Measurements from ENCODE around the gene BCO1.

BCO1 gene

DNA sequence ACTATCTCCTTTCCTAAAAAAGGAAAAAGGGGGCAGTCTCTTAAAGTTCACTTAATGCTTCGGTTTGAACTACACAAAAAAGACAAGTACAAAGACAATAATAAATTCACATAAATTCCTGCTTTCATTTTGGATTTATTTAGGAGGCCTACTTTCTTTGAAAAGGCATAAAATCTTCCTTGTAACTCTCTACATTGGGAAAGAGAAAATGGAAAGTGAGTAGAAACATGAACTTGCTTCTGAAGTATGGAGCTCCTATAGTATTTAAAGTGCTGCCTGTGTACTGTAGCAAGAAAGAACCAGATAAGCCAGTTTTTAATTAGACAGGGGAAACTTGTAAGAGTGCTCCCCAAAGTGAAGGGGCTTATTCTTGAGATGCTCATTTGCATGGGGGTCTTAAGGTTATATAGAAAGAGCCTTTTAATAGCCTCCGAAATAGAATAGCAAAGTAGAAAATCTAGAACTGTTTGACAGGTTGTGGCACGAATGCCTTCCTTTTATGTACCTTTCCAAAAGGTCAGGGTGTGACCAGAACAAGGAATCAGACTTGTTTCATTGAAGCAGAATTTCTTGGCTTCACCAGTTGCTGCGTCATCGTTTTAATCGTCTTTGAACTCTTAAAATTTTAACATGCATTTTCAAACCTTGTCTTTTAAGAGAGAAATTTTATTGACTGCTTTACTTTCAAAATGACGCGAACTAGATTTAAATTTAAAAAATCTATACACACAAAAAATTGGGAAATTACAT is 89.1 kb downstream of the BCO1 start:
- no peak overlapping the region for H3K14ac ChIP-seq (ENCODE audit: low read length)
- no peak overlapping the region for H2AK5ac ChIP-seq (ENCODE audit: low read depth, low read length)
- no peak overlapping the region for H2BK5ac ChIP-seq (ENCODE audit: low read length)
- no peak overlapping the region for H2AFZ ChIP-seq (ENCODE audit: low read length)
- H3K27me3 ChIP-seq (ENCODE audit: control insufficient read depth in 3 of 3, insufficient read depth in 3 of 3, low read depth in 1 of 3, low read length in 3 of 3): no peaks in the 10 kb centered on the region
- no peak overlapping the region for H3K4ac ChIP-seq (ENCODE audit: low read length)
- no peak overlapping the region for H4K91ac ChIP-seq (ENCODE audit: low read depth, low read length, poor library complexity)
- H2BK120ac ChIP-seq (ENCODE audit: low read depth, low read length): no peak overlapping the region
- WGBS, 2 donors (ENCODE audit: extremely low coverage in 2 of 2, insufficient read length in 2 of 2, insufficient replicate concordance in 1 of 2): no CpG with 5 or more reads among the region's 8 CpGs
- no peak for DNase-seq (ENCODE audit: low spot score)
- peaks cover 3% of the 10 kb centered on the region for H3K79me1 ChIP-seq (ENCODE audit: low read depth, low read length)
- no peak overlapping the region for H3K27ac ChIP-seq (replicated peaks; ENCODE audit: low read length)
- H3K36me3 ChIP-seq (replicated peaks in 1 of 2; ENCODE audit: control insufficient read depth in 2 of 2, insufficient read depth in 2 of 2, low read length in 2 of 2): peaks cover 0 to 6% of the 10 kb centered on the region in 2 donors
- H3K18ac ChIP-seq (ENCODE audit: low read length): no peak overlapping the region
- H3K9me3 ChIP-seq (replicated peaks in 1 of 2; ENCODE audit: control insufficient read depth in 2 of 2, insufficient read depth in 1 of 2, low read depth in 1 of 2, low read length in 2 of 2): peaks cover 0 to 3% of the 10 kb centered on the region in 2 donors
- H2BK12ac ChIP-seq (ENCODE audit: low read length): no peak overlapping the region
- H3K9ac ChIP-seq (ENCODE audit: low read depth, low read length, poor library complexity): no peak overlapping the region
- H3K4me1 ChIP-seq (ENCODE audit: control insufficient read depth in 2 of 2, insufficient read depth in 1 of 2, low read depth in 1 of 2, low read length in 2 of 2): peaks cover 2 to 7% of the 10 kb centered on the region in 2 donors
- H4K8ac ChIP-seq (ENCODE audit: low read depth, low read length): no peak overlapping the region
- H2BK15ac ChIP-seq (ENCODE audit: low read length): no peak overlapping the region
- H3K4me2 ChIP-seq (ENCODE audit: insufficient read depth, low read length, poor library complexity, severe bottlenecking): no peak overlapping the region
- no peak overlapping the region for H3K23ac ChIP-seq (ENCODE audit: low read depth, low read length, poor library complexity)
- H3K4me3 ChIP-seq (ENCODE audit: low read length in 2 of 2): no peak overlapping the region

DNA sequence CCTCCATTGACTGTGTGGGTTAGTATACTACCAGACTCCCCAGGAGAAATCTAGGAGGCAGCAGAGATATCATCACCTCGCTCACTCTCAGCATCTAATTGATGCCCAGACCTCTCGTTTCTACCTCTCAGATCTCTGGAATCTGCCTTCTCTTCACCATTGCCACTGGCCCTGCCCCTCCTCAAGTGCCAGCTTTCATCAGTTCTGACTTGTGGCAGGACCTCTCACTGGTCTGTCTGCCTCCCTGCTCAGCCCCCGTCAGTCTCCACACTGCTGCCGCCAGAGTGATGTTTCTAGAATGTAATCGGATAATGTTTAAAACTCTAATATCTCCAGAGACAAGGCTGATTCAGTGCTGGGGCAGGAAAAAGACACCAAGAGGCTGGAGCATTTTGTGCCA is 91.5 kb downstream of the BCO1 start:
- H2BK15ac ChIP-seq (ENCODE audit: low read length): no peak overlapping the region
- no peak for DNase-seq (ENCODE audit: low spot score)
- no peak overlapping the region for H3K14ac ChIP-seq (ENCODE audit: low read length)
- H2AK5ac ChIP-seq (ENCODE audit: low read depth, low read length): no peak overlapping the region
- no peak overlapping the region for H4K8ac ChIP-seq (ENCODE audit: low read depth, low read length)
- H3K18ac ChIP-seq (ENCODE audit: low read length): no peak overlapping the region
- no peak overlapping the region for H3K9ac ChIP-seq (ENCODE audit: low read depth, low read length, poor library complexity)
- H3K23ac ChIP-seq (ENCODE audit: low read depth, low read length, poor library complexity): no peak overlapping the region
- no peak overlapping the region for H3K4me2 ChIP-seq (ENCODE audit: insufficient read depth, low read length, poor library complexity, severe bottlenecking)
- no peak overlapping the region for H3K4ac ChIP-seq (ENCODE audit: low read length)
- H3K27me3 ChIP-seq (ENCODE audit: control insufficient read depth in 3 of 3, insufficient read depth in 3 of 3, low read depth in 1 of 3, low read length in 3 of 3): no peaks in the 10 kb centered on the region
- no peak overlapping the region for H4K91ac ChIP-seq (ENCODE audit: low read depth, low read length, poor library complexity)
- no CpG with 5 or more reads among the region's 5 CpGs for WGBS, 2 donors (ENCODE audit: extremely low coverage in 2 of 2, insufficient read length in 2 of 2, insufficient replicate concordance in 1 of 2)
- no peak overlapping the region for H3K27ac ChIP-seq (replicated peaks; ENCODE audit: low read length)
- H3K79me1 ChIP-seq (ENCODE audit: low read depth, low read length): peaks cover 3% of the 10 kb centered on the region
- H3K36me3 ChIP-seq (replicated peaks in 1 of 2; ENCODE audit: control insufficient read depth in 2 of 2, insufficient read depth in 2 of 2, low read length in 2 of 2): peaks cover 1 to 7% of the 10 kb centered on the region in 2 donors
- H2BK5ac ChIP-seq (ENCODE audit: low read length): no peak overlapping the region
- H3K4me3 ChIP-seq (ENCODE audit: low read length in 2 of 2): no peak overlapping the region
- peaks cover 0 to 5% of the 10 kb centered on the region in 2 donors for H3K9me3 ChIP-seq (replicated peaks in 1 of 2; ENCODE audit: control insufficient read depth in 2 of 2, insufficient read depth in 1 of 2, low read depth in 1 of 2, low read length in 2 of 2)
- H3K4me1 ChIP-seq (ENCODE audit: control insufficient read depth in 2 of 2, insufficient read depth in 1 of 2, low read depth in 1 of 2, low read length in 2 of 2): peaks cover 0 to 7% of the 10 kb centered on the region in 2 donors
- H2BK120ac ChIP-seq (ENCODE audit: low read depth, low read length): no peak overlapping the region
- H2AFZ ChIP-seq (ENCODE audit: low read length): no peak overlapping the region
- H2BK12ac ChIP-seq (ENCODE audit: low read length): no peak overlapping the region

DNA sequence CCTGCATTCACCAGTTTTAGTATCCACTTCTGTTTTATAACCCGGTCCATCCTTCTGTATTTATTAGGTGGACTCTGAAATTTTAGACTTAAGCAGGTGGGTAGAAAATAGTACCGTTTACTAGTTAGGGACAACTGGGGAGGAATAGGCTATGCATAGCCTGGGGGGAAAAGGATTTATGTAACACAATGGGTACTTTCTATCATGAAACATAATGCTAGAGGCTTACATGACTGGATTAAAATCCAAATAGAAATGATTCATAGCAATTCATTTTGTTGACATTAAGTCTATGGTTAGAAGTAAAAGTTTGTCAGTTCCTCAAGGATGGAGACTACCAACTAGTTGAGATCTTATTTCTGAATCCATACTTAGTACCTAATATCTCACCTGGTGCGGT is 94.9 kb downstream of the BCO1 start:
- H3K79me1 ChIP-seq (ENCODE audit: low read depth, low read length): peaks cover 3% of the 10 kb centered on the region
- no peak overlapping the region for H3K4me3 ChIP-seq (ENCODE audit: low read length in 2 of 2)
- no peak overlapping the region for H3K9ac ChIP-seq (ENCODE audit: low read depth, low read length, poor library complexity)
- no peak overlapping the region for H2BK120ac ChIP-seq (ENCODE audit: low read depth, low read length)
- no peak overlapping the region for H3K23ac ChIP-seq (ENCODE audit: low read depth, low read length, poor library complexity)
- no peak overlapping the region for H3K14ac ChIP-seq (ENCODE audit: low read length)
- DNase-seq (ENCODE audit: low spot score): no peak
- H3K4me2 ChIP-seq (ENCODE audit: insufficient read depth, low read length, poor library complexity, severe bottlenecking): no peak overlapping the region
- H4K91ac ChIP-seq (ENCODE audit: low read depth, low read length, poor library complexity): no peak overlapping the region
- no peak overlapping the region for H3K4ac ChIP-seq (ENCODE audit: low read length)
- H3K27me3 ChIP-seq (ENCODE audit: control insufficient read depth in 3 of 3, insufficient read depth in 3 of 3, low read depth in 1 of 3, low read length in 3 of 3): no peaks in the 10 kb centered on the region
- peaks cover 0 to 5% of the 10 kb centered on the region in 2 donors for H3K9me3 ChIP-seq (replicated peaks in 1 of 2; ENCODE audit: control insufficient read depth in 2 of 2, insufficient read depth in 1 of 2, low read depth in 1 of 2, low read length in 2 of 2)
- peaks cover 0 to 3% of the 10 kb centered on the region in 2 donors for H3K4me1 ChIP-seq (ENCODE audit: control insufficient read depth in 2 of 2, insufficient read depth in 1 of 2, low read depth in 1 of 2, low read length in 2 of 2)
- no peak overlapping the region for H2BK15ac ChIP-seq (ENCODE audit: low read length)
- no peak overlapping the region for H2AFZ ChIP-seq (ENCODE audit: low read length)
- no peak overlapping the region for H4K8ac ChIP-seq (ENCODE audit: low read depth, low read length)
- no CpG with 5 or more reads among the region's 3 CpGs for WGBS, 2 donors (ENCODE audit: extremely low coverage in 2 of 2, insufficient read length in 2 of 2, insufficient replicate concordance in 1 of 2)
- H3K18ac ChIP-seq (ENCODE audit: low read length): no peak overlapping the region
- H3K27ac ChIP-seq (replicated peaks; ENCODE audit: low read length): no peak overlapping the region
- no peak overlapping the region for H2AK5ac ChIP-seq (ENCODE audit: low read depth, low read length)
- H2BK12ac ChIP-seq (ENCODE audit: low read length): no peak overlapping the region
- H3K36me3 ChIP-seq (replicated peaks in 1 of 2; ENCODE audit: control insufficient read depth in 2 of 2, insufficient read depth in 2 of 2, low read length in 2 of 2): peaks cover 1 to 7% of the 10 kb centered on the region in 2 donors
- H2BK5ac ChIP-seq (ENCODE audit: low read length): no peak overlapping the region

DNA sequence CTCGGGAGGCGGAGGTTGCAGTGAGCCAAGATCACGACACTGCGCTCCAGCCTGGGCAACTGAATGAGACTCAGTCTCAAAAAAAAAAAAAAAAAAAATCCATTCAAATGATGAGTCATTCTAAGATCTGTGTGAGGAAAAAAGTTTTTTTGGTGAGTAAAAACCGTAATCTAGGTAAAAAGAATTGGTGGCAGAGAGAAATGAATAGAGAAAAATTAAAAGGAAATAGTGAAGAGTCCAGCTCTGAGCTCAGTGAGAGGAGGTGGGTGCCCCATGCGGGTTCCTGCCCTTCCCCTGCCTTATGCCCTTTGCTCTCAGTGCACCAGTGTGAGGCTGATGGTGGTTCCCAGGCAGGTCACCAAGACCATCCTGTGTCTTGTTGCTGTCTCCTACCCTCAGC is 97.2 kb downstream of the BCO1 start:
- no peak overlapping the region for H4K91ac ChIP-seq (ENCODE audit: low read depth, low read length, poor library complexity)
- no peak overlapping the region for H3K23ac ChIP-seq (ENCODE audit: low read depth, low read length, poor library complexity)
- no peak overlapping the region for H3K18ac ChIP-seq (ENCODE audit: low read length)
- H3K9ac ChIP-seq (ENCODE audit: low read depth, low read length, poor library complexity): no peak overlapping the region
- H3K4ac ChIP-seq (ENCODE audit: low read length): no peak overlapping the region
- H3K79me1 ChIP-seq (ENCODE audit: low read depth, low read length): peaks cover 3% of the 10 kb centered on the region
- no peak overlapping the region for H3K14ac ChIP-seq (ENCODE audit: low read length)
- H3K27me3 ChIP-seq (ENCODE audit: control insufficient read depth in 3 of 3, insufficient read depth in 3 of 3, low read depth in 1 of 3, low read length in 3 of 3): no peaks in the 10 kb centered on the region
- no peak overlapping the region for H2BK12ac ChIP-seq (ENCODE audit: low read length)
- H2AFZ ChIP-seq (ENCODE audit: low read length): no peak overlapping the region
- no peak overlapping the region for H3K4me3 ChIP-seq (ENCODE audit: low read length in 2 of 2)
- H3K27ac ChIP-seq (replicated peaks; ENCODE audit: low read length): no peak overlapping the region
- no peak overlapping the region for H2BK15ac ChIP-seq (ENCODE audit: low read length)
- H2AK5ac ChIP-seq (ENCODE audit: low read depth, low read length): no peak overlapping the region
- H2BK120ac ChIP-seq (ENCODE audit: low read depth, low read length): no peak overlapping the region
- no peak overlapping the region for H4K8ac ChIP-seq (ENCODE audit: low read depth, low read length)
- H3K4me2 ChIP-seq (ENCODE audit: insufficient read depth, low read length, poor library complexity, severe bottlenecking): no peak overlapping the region
- no peaks in the 10 kb centered on the region for H3K4me1 ChIP-seq (ENCODE audit: control insufficient read depth in 2 of 2, insufficient read depth in 1 of 2, low read depth in 1 of 2, low read length in 2 of 2)
- DNase-seq (ENCODE audit: low spot score): no peak
- H2BK5ac ChIP-seq (ENCODE audit: low read length): no peak overlapping the region
- 100% methylated on average over 1 of the region's 6 CpGs; no CpG with 5 or more reads in 1 of the 2 donors for WGBS, 2 donors (ENCODE audit: extremely low coverage in 2 of 2, insufficient read length in 2 of 2, insufficient replicate concordance in 1 of 2)
- H3K36me3 ChIP-seq (replicated peaks in 1 of 2; ENCODE audit: control insufficient read depth in 2 of 2, insufficient read depth in 2 of 2, low read length in 2 of 2): peaks cover 1 to 7% of the 10 kb centered on the region in 2 donors
- H3K9me3 ChIP-seq (replicated peaks in 1 of 2; ENCODE audit: control insufficient read depth in 2 of 2, insufficient read depth in 1 of 2, low read depth in 1 of 2, low read length in 2 of 2): peaks cover 3 to 5% of the 10 kb centered on the region in 2 donors
